ENCODE results near the gene LCOR.
"Not testable (repeated sequence)": the region's sequence is repeated elsewhere in the genome, so short reads cannot be mapped to it uniquely, and the experiment has no call there.

Gene LCOR

GRCh38 chr10:96838529-96838928 lies 6.4 kb downstream of the LCOR start:
- no peak for DNase-seq (ENCODE audit: insufficient read length, low spot score)
- no peak for FAIRE-seq

- DNase-seq (ENCODE audit: insufficient read length, low spot score), result no peak
Observed at GRCh38 chr10:96840841-96841518, 8.9 kb downstream of the LCOR start.

GRCh38 chr10:96842896-96843723 lies 11.0 kb downstream of the LCOR start:
- FAIRE-seq, result no peak
- DNase-seq (ENCODE audit: insufficient read length, low spot score), result no peak

More at GRCh38 chr10:96840841-96841518, 8.9 kb downstream of the LCOR start:
- no peak for FAIRE-seq

GRCh38 chr10:96843823-96844222 lies 11.7 kb downstream of the LCOR start:
- no peak for FAIRE-seq

GRCh38 chr10:96846395-96846794 lies 14.3 kb downstream of the LCOR start:
- no peak for FAIRE-seq
- no peak for DNase-seq (ENCODE audit: insufficient read length, low spot score)

More at GRCh38 chr10:96843823-96844222, 11.7 kb downstream of the LCOR start:
- DNase-seq (ENCODE audit: insufficient read length, low spot score), result no peak

GRCh38 chr10:96846926-96847325 lies 14.8 kb downstream of the LCOR start:
- FAIRE-seq, result no peak
- no peak for DNase-seq (ENCODE audit: insufficient read length, low spot score)

- not testable (repeated sequence) for FAIRE-seq; DNase-seq (ENCODE audit: insufficient read length, low spot score)
Observed at GRCh38 chr10:96847356-96847755, 15.3 kb downstream of the LCOR start.

GRCh38 chr10:96850113-96850512 lies 18.0 kb downstream of the LCOR start:
- no peak for DNase-seq (ENCODE audit: insufficient read length, low spot score)
- FAIRE-seq, result no peak

- DNase-seq (ENCODE audit: insufficient read length, low spot score) (no peak), FAIRE-seq (no peak)
Observed at GRCh38 chr10:96850825-96851224, 18.7 kb downstream of the LCOR start.

GRCh38 chr10:96851281-96851680 lies 19.2 kb downstream of the LCOR start:
- no peak for FAIRE-seq
- DNase-seq (ENCODE audit: insufficient read length, low spot score), result no peak

GRCh38 chr10:96856317-96856716 lies 24.2 kb downstream of the LCOR start:
- FAIRE-seq (no peak), DNase-seq (ENCODE audit: insufficient read length, low spot score) (no peak)

GRCh38 chr10:96857301-96858012 lies 25.4 kb downstream of the LCOR start:
- no peak for FAIRE-seq

GRCh38 chr10:96858038-96858705 lies 26.1 kb downstream of the LCOR start:
- DNase-seq (ENCODE audit: insufficient read length, low spot score), result no peak
- peak; percentile 48 for FAIRE-seq

More at GRCh38 chr10:96857301-96858012, 25.4 kb downstream of the LCOR start:
- no peak for DNase-seq (ENCODE audit: insufficient read length, low spot score)

GRCh38 chr10:96858706-96859050 lies 26.6 kb downstream of the LCOR start:
- no peak for FAIRE-seq
- DNase-seq (ENCODE audit: insufficient read length, low spot score), result no peak

- DNase-seq (ENCODE audit: insufficient read length, low spot score), result peak; percentile 9
- peak; percentile 90 for FAIRE-seq
Observed at GRCh38 chr10:96860631-96861277, 28.7 kb downstream of the LCOR start.

GRCh38 chr10:96863922-96864543 lies 31.9 kb downstream of the LCOR start:
- DNase-seq (ENCODE audit: insufficient read length, low spot score), result peak; percentile 14
- peak; percentile 84 for FAIRE-seq

- no peak for DNase-seq (ENCODE audit: insufficient read length, low spot score)
- peak; percentile 14 for FAIRE-seq
Observed at GRCh38 chr10:96873086-96873485, 41.0 kb downstream of the LCOR start.

GRCh38 chr10:96873756-96874467 lies 41.8 kb downstream of the LCOR start:
- no peak for FAIRE-seq
- no peak for DNase-seq (ENCODE audit: insufficient read length, low spot score)

- DNase-seq (ENCODE audit: insufficient read length, low spot score), result no peak
- FAIRE-seq, result no peak
Observed at GRCh38 chr10:96878057-96878456, 46.0 kb downstream of the LCOR start.
